ENCODE data around the gene TBC1D22B.

The TBC1D22B gene

GRCh38 chr6:37357288-37357687 is 99.7 kb downstream of the TBC1D22B start:
- Histone ChIP-seq H3K4me3 (ENCODE audit: low read depth, low read length) (no peak overlapping the region), H3K27me3 (ENCODE audit: insufficient read depth, low read length) (no peaks in the 10 kb centered on the region), H2AFZ (ENCODE audit: low read length, unreplicated experiment) (no peak overlapping the region), H3K4me1 (ENCODE audit: control insufficient read depth, insufficient read depth, low read length, unreplicated experiment) (peaks cover 7% of the 10 kb centered on the region), H3K27ac (ENCODE audit: low read depth, low read length) (no peak overlapping the region), H3K79me2 (ENCODE audit: control insufficient read depth, insufficient read depth, low read length, unreplicated experiment) (peaks cover 57% of the 10 kb centered on the region), H3K36me3 (ENCODE audit: insufficient read depth, low read length) (no peaks in the 10 kb centered on the region; the same call in 1 of the 2 replicates)

GRCh38 chr6:37357860-37358259 is 100.3 kb downstream of the TBC1D22B start:
- Histone ChIP-seq H3K4me1 (ENCODE audit: control insufficient read depth, insufficient read depth, low read length, unreplicated experiment) (peaks cover 7% of the 10 kb centered on the region), H2AFZ (ENCODE audit: low read length, unreplicated experiment) (no peak overlapping the region), H3K36me3 (ENCODE audit: insufficient read depth, low read length) (no peaks in the 10 kb centered on the region; the same call in 1 of the 2 replicates), H3K27me3 (ENCODE audit: insufficient read depth, low read length) (no peaks in the 10 kb centered on the region), H3K4me3 (ENCODE audit: low read depth, low read length) (no peak overlapping the region), H3K27ac (ENCODE audit: low read depth, low read length) (no peak overlapping the region), H3K79me2 (ENCODE audit: control insufficient read depth, insufficient read depth, low read length, unreplicated experiment) (peaks cover 57% of the 10 kb centered on the region)

- H3K4me3 ChIP-seq (ENCODE audit: low read depth, low read length) = no peak overlapping the region
- peaks cover 7% of the 10 kb centered on the region for H3K4me1 ChIP-seq (ENCODE audit: control insufficient read depth, insufficient read depth, low read length, unreplicated experiment)
- H3K36me3 ChIP-seq (ENCODE audit: insufficient read depth, low read length) = no peaks in the 10 kb centered on the region; the same call in 1 of the 2 replicates
- no peak overlapping the region for H2AFZ ChIP-seq (ENCODE audit: low read length, unreplicated experiment)
- H3K79me2 ChIP-seq (ENCODE audit: control insufficient read depth, insufficient read depth, low read length, unreplicated experiment) = peaks cover 56% of the 10 kb centered on the region
- no peak overlapping the region for H3K27ac ChIP-seq (ENCODE audit: low read depth, low read length)
- H3K27me3 ChIP-seq (ENCODE audit: insufficient read depth, low read length) = no peaks in the 10 kb centered on the region
Observed at GRCh38 chr6:37359039-37359438, 101.5 kb downstream of the TBC1D22B start.

GRCh38 chr6:37362101-37362828 is 104.7 kb downstream of the TBC1D22B start:
- Histone ChIP-seq H3K4me3 (ENCODE audit: low read depth, low read length) (no peak overlapping the region), H3K79me2 (ENCODE audit: control insufficient read depth, insufficient read depth, low read length, unreplicated experiment) (peaks cover 24% of the 10 kb centered on the region), H3K36me3 (ENCODE audit: insufficient read depth, low read length) (no peaks in the 10 kb centered on the region; the same call in 1 of the 2 replicates), H2AFZ (ENCODE audit: low read length, unreplicated experiment) (no peak overlapping the region), H3K27me3 (ENCODE audit: insufficient read depth, low read length) (no peaks in the 10 kb centered on the region), H3K4me1 (ENCODE audit: control insufficient read depth, insufficient read depth, low read length, unreplicated experiment) (peaks cover 5% of the 10 kb centered on the region), H3K27ac (ENCODE audit: low read depth, low read length) (no peak overlapping the region)

- no peaks in the 10 kb centered on the region for H3K27me3 ChIP-seq (ENCODE audit: insufficient read depth, low read length)
- H3K4me3 ChIP-seq (ENCODE audit: low read depth, low read length) = no peak overlapping the region
- H2AFZ ChIP-seq (ENCODE audit: low read length, unreplicated experiment) = no peak overlapping the region
- H3K36me3 ChIP-seq (ENCODE audit: insufficient read depth, low read length) = peaks cover 6% of the 10 kb centered on the region
- no peaks in the 10 kb centered on the region for H3K79me2 ChIP-seq (ENCODE audit: control insufficient read depth, insufficient read depth, low read length, unreplicated experiment)
- peaks cover 17% of the 10 kb centered on the region for H3K4me1 ChIP-seq (ENCODE audit: control insufficient read depth, insufficient read depth, low read length, unreplicated experiment)
- no peak overlapping the region for H3K27ac ChIP-seq (ENCODE audit: low read depth, low read length)
Observed at GRCh38 chr6:37365791-37366190, 108.2 kb downstream of the TBC1D22B start.

- Histone ChIP-seq H2AFZ (ENCODE audit: low read length, unreplicated experiment) (no peak overlapping the region), H3K36me3 (ENCODE audit: insufficient read depth, low read length) (peaks cover 13% of the 10 kb centered on the region), H3K27ac (ENCODE audit: low read depth, low read length) (no peak overlapping the region), H3K4me1 (ENCODE audit: control insufficient read depth, insufficient read depth, low read length, unreplicated experiment) (peaks cover 17% of the 10 kb centered on the region), H3K27me3 (ENCODE audit: insufficient read depth, low read length) (no peaks in the 10 kb centered on the region), H3K4me3 (ENCODE audit: low read depth, low read length) (no peak overlapping the region), H3K79me2 (ENCODE audit: control insufficient read depth, insufficient read depth, low read length, unreplicated experiment) (no peaks in the 10 kb centered on the region)
Observed at GRCh38 chr6:37366910-37367309, 109.3 kb downstream of the TBC1D22B start.

GRCh38 chr6:37368961-37369320 is 111.4 kb downstream of the TBC1D22B start:
- Histone ChIP-seq H3K27ac (ENCODE audit: low read depth, low read length) (no peak overlapping the region), H3K79me2 (ENCODE audit: control insufficient read depth, insufficient read depth, low read length, unreplicated experiment) (no peaks in the 10 kb centered on the region), H3K36me3 (ENCODE audit: insufficient read depth, low read length) (peaks cover 13% of the 10 kb centered on the region), H3K27me3 (ENCODE audit: insufficient read depth, low read length) (no peaks in the 10 kb centered on the region), H3K4me3 (ENCODE audit: low read depth, low read length) (no peak overlapping the region), H2AFZ (ENCODE audit: low read length, unreplicated experiment) (no peak overlapping the region), H3K4me1 (ENCODE audit: control insufficient read depth, insufficient read depth, low read length, unreplicated experiment) (peaks cover 19% of the 10 kb centered on the region)

GRCh38 chr6:37369321-37370201 is 112.0 kb downstream of the TBC1D22B start:
- no peaks in the 10 kb centered on the region for H3K79me2 ChIP-seq (ENCODE audit: control insufficient read depth, insufficient read depth, low read length, unreplicated experiment)
- no peak overlapping the region for H2AFZ ChIP-seq (ENCODE audit: low read length, unreplicated experiment)
- H3K4me3 ChIP-seq (ENCODE audit: low read depth, low read length) = no peak overlapping the region
- peaks cover 19% of the 10 kb centered on the region for H3K4me1 ChIP-seq (ENCODE audit: control insufficient read depth, insufficient read depth, low read length, unreplicated experiment)
- no peak overlapping the region for H3K27ac ChIP-seq (ENCODE audit: low read depth, low read length)
- H3K36me3 ChIP-seq (ENCODE audit: insufficient read depth, low read length) = peaks cover 13% of the 10 kb centered on the region
- H3K27me3 ChIP-seq (ENCODE audit: insufficient read depth, low read length) = no peaks in the 10 kb centered on the region

GRCh38 chr6:37371154-37372083 is 113.8 kb downstream of the TBC1D22B start:
- Histone ChIP-seq H2AFZ (ENCODE audit: low read length, unreplicated experiment) (no peak overlapping the region), H3K27me3 (ENCODE audit: insufficient read depth, low read length) (no peaks in the 10 kb centered on the region), H3K4me3 (ENCODE audit: low read depth, low read length) (no peak overlapping the region), H3K4me1 (ENCODE audit: control insufficient read depth, insufficient read depth, low read length, unreplicated experiment) (peaks cover 19% of the 10 kb centered on the region), H3K27ac (ENCODE audit: low read depth, low read length) (no peak overlapping the region), H3K79me2 (ENCODE audit: control insufficient read depth, insufficient read depth, low read length, unreplicated experiment) (no peaks in the 10 kb centered on the region), H3K36me3 (ENCODE audit: insufficient read depth, low read length) (peaks cover 16% of the 10 kb centered on the region)

- Histone ChIP-seq H3K27ac (ENCODE audit: low read depth, low read length) (no peak overlapping the region), H3K4me1 (ENCODE audit: control insufficient read depth, insufficient read depth, low read length, unreplicated experiment) (peaks cover 15% of the 10 kb centered on the region), H3K27me3 (ENCODE audit: insufficient read depth, low read length) (no peaks in the 10 kb centered on the region), H3K36me3 (ENCODE audit: insufficient read depth, low read length) (peaks cover 16% of the 10 kb centered on the region), H2AFZ (ENCODE audit: low read length, unreplicated experiment) (no peak overlapping the region), H3K79me2 (ENCODE audit: control insufficient read depth, insufficient read depth, low read length, unreplicated experiment) (no peaks in the 10 kb centered on the region), H3K4me3 (ENCODE audit: low read depth, low read length) (no peak overlapping the region)
Observed at GRCh38 chr6:37372116-37372515, 114.5 kb downstream of the TBC1D22B start.
